Stomach (tissue), 9 donors: Measurements from ENCODE around the gene ZFX. TPM values are rescaled to one million over a fixed set of nuclear protein-coding genes. Genes with fewer than 3 reads are reported as not detected.

ENCODE experiments used
- DNase-seq, 2 donors: peaks; one replicate each; pipeline versions ENCODE4 v3.0.0 to v3.0.0-alpha.2; 2013 to 2019
- H3K27ac ChIP-seq, 5 donors: fragments of 200-600 bp in 4 of 5; sonication (generic) in 4 of 5; one replicate each; pipeline ENCODE4 v1.5.1; 2013 to 2019; ENCODE audit warnings: mild to moderate bottlenecking in 1 of 5, moderate library complexity in 1 of 5
- H3K27me3 ChIP-seq, 3 donors: fragments of 200-600 bp; sonication (generic); one replicate each; pipeline ENCODE4 v1.5.1; 2017 to 2019; ENCODE audit warnings: mixed run types in 1 of 3
- H3K36me3 ChIP-seq, 4 donors: fragments of 200-600 bp; sonication (generic); 1 replicate in 3 of 4; 2 replicates in 1 of 4; pipeline ENCODE4 v1.5.1; 2016 to 2019
- H3K4me1 ChIP-seq, 4 donors: fragments of 200-600 bp; sonication (generic); one replicate each; pipeline ENCODE4 v1.5.1; 2016 to 2019
- H3K4me3 ChIP-seq, 4 donors: fragments of 200-600 bp; sonication (generic) in 3 of 4; one replicate each; pipeline ENCODE4 v1.5.1; 2016 to 2019; ENCODE audit warnings: mild to moderate bottlenecking in 1 of 4
- H3K9me3 ChIP-seq, 4 donors: fragments of 200-600 bp; sonication (generic); one replicate each; pipeline ENCODE4 v1.5.1; 2016 to 2019
- EP300 ChIP-seq: sonication (generic); formaldehyde crosslinking; IDR thresholded peaks from one replicate; pipeline ENCODE4 v1.6.1; 2017; ENCODE audit warnings: antibody characterized with exemption
- POLR2A ChIP-seq, 4 donors: fragments of 450-650 bp; IDR thresholded peaks; one replicate each; pipeline ENCODE4 v1.6.1; 2016; ENCODE audit warnings: antibody characterized with exemption in 4 of 4, control low read depth in 2 of 4, mild to moderate bottlenecking in 1 of 4, moderate library complexity in 1 of 4
- POLR2AphosphoS5 ChIP-seq, 3 donors: sonication (generic); formaldehyde crosslinking; IDR thresholded peaks; one replicate each; pipeline ENCODE4 v1.6.1; 2016; ENCODE audit warnings: antibody characterized with exemption in 3 of 3
- WGBS, 5 donors: extraction: QIAGEN DNeasy Blood & Tissue Kit in 3 of 5; methylation state at CpG; one replicate each; pipeline versions ENCODE4 v1.1.5 to v1.1.7; 2013 to 2018; 5-methylcytosine and 5-hydroxymethylcytosine counted together
- intact Hi-C: fragments of 100-400 bp; cut with DNase I; formaldehyde crosslinking; loops from one replicate; pipeline ENCODE4 v1.15.1; 2023; ENCODE audit warnings: low total_unique reads
- polyA plus RNA-seq, 3 donors: library from polyadenylated mRNA; stranded (reverse); fragments of 200-250 nt; gene quantifications; one replicate each; pipeline ENCODE4 v1.2.3, GENCODE V29; 2013
- total RNA-seq, 5 donors: library from RNA; depleted of rRNA; stranded (reverse); fragments of >200 nt; gene quantifications; one replicate each; pipeline versions ENCODE4 v1.1.0 to v1.2.3, GENCODE V29; 2014 to 2016
- TF ChIP-seq, protein P1 (sequence below), 7 experiments: fragments of 450-650 bp in 4 of 7; fragments of 200-600 bp in 3 of 7; sonication (generic) in 3 of 7; IDR thresholded peaks; one replicate each; pipeline ENCODE4 v1.5.1; 2016 to 2019; ENCODE audit warnings: antibody characterized with exemption in 7 of 7, control low read depth in 2 of 7, mild to moderate bottlenecking in 1 of 7
- donor health status: healthy with polysubstance abuse.
- donor health status: Bipolar disorder and iron deficiency.
- donor health status: healthy.

ZFX gene
- total and polyA plus RNA-seq, 8 donors = 3.8 to 73.6 (median 17.4) TPM

DNA sequence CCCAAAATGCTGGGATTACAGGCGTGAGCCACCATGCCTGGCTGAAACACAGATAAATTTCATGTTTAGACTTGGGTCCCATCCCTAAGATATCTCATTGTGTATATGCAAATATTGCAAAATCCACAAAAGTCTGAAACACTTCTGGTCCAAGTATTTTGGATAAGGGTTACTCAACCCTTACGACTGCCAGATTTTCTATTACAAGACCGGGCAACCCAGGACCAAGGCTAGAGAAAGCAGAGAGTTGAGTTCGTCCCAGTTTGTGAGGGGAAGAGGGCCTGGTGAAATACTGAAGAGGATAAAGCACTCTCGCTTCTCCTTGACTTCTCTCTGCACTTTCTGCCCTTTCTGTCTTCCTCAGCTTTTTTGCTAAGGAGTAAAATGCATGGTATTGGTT, 34.5 kb downstream of the ZFX start:
- Histone ChIP-seq H3K27ac (no peak overlapping the region), H3K9me3 (no peaks in the 10 kb centered on the region), H3K27me3 (no peaks in the 10 kb centered on the region), H3K4me3 (no peak overlapping the region), H3K36me3 (peaks cover 8 to 57% (median 45%) of the 10 kb centered on the region in 4 donors), H3K4me1 (peaks cover 0 to 40% (median 4%) of the 10 kb centered on the region in 4 donors)
- intact Hi-C loops = no loop called here
- WGBS, 5 donors = 74 to 95% (median 81%) methylated on average over 5 of the region's 5 CpGs
- TF ChIP-seq, protein P1, sequence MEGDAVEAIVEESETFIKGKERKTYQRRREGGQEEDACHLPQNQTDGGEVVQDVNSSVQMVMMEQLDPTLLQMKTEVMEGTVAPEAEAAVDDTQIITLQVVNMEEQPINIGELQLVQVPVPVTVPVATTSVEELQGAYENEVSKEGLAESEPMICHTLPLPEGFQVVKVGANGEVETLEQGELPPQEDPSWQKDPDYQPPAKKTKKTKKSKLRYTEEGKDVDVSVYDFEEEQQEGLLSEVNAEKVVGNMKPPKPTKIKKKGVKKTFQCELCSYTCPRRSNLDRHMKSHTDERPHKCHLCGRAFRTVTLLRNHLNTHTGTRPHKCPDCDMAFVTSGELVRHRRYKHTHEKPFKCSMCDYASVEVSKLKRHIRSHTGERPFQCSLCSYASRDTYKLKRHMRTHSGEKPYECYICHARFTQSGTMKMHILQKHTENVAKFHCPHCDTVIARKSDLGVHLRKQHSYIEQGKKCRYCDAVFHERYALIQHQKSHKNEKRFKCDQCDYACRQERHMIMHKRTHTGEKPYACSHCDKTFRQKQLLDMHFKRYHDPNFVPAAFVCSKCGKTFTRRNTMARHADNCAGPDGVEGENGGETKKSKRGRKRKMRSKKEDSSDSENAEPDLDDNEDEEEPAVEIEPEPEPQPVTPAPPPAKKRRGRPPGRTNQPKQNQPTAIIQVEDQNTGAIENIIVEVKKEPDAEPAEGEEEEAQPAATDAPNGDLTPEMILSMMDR (IDR thresholded peaks at IDR 0.05) = no peak
- TF ChIP-seq POLR2AphosphoS5 (IDR thresholded peaks at IDR 0.05) = no peak
- TF ChIP-seq EP300 = no peak
- TF ChIP-seq POLR2A (IDR thresholded peaks at IDR 0.05) = no peak
- DNase-seq = no peak

GRCh38 chrX:24186483-24186882, 37.0 kb downstream of the ZFX start:
- intact Hi-C loops = no loop called here

DNA sequence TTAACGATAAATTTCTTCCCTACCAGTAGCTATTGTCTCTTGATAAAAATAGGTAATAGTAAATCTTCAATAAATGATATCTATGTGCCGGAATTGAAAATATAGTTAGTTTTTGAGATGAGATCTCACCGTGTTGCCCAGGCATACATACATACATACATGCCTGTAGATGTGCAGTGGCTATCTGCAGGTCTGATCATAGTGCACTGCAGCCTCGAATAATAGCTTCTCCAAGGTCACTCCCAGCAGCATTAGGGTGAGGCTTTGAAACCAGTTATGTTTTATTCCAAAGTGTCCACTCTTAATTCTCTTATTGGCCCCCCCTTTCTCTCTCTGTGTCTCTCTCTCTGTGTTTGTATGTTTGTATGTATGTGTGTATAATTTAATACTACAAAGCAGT, 37.5 kb downstream of the ZFX start:
- intact Hi-C loops = no loop called here
- H3K4me3 ChIP-seq = no peak overlapping the region
- no peaks in the 10 kb centered on the region for H3K27me3 ChIP-seq
- H3K9me3 ChIP-seq = no peaks in the 10 kb centered on the region
- peaks cover 0 to 68% (median 15%) of the 10 kb centered on the region in 4 donors for H3K4me1 ChIP-seq
- 63 to 82% (median 72%) methylated on average over 4 of the region's 4 CpGs for WGBS, 5 donors
- TF ChIP-seq, protein P1 (IDR thresholded peaks at IDR 0.05) = no peak
- no peak for TF ChIP-seq POLR2A (IDR thresholded peaks at IDR 0.05)
- TF ChIP-seq POLR2AphosphoS5 (IDR thresholded peaks at IDR 0.05) = no peak
- TF ChIP-seq EP300 = no peak
- peaks cover 0 to 34% (median 23%) of the 10 kb centered on the region in 4 donors for H3K36me3 ChIP-seq
- H3K27ac ChIP-seq = no peak overlapping the region
- no peak for DNase-seq

More at GRCh38 chrX:24186483-24186882, 37.0 kb downstream of the ZFX start:
- no peak for DNase-seq
- H3K4me3 ChIP-seq = no peak overlapping the region
- no peak for TF ChIP-seq POLR2AphosphoS5 (IDR thresholded peaks at IDR 0.05)
- TF ChIP-seq, protein P1 (IDR thresholded peaks at IDR 0.05) = no peak
- no peak for TF ChIP-seq EP300
- no peak for TF ChIP-seq POLR2A (IDR thresholded peaks at IDR 0.05)
- H3K27ac ChIP-seq = no peak overlapping the region
- no peaks in the 10 kb centered on the region for H3K27me3 ChIP-seq
- WGBS, 5 donors = 83 to 92% (median 89%) methylated on average over 4 of the region's 4 CpGs
- peaks cover 0 to 63% (median 15%) of the 10 kb centered on the region in 4 donors for H3K4me1 ChIP-seq
- no peaks in the 10 kb centered on the region for H3K9me3 ChIP-seq
- peaks cover 0 to 34% (median 24%) of the 10 kb centered on the region in 4 donors for H3K36me3 ChIP-seq

DNA sequence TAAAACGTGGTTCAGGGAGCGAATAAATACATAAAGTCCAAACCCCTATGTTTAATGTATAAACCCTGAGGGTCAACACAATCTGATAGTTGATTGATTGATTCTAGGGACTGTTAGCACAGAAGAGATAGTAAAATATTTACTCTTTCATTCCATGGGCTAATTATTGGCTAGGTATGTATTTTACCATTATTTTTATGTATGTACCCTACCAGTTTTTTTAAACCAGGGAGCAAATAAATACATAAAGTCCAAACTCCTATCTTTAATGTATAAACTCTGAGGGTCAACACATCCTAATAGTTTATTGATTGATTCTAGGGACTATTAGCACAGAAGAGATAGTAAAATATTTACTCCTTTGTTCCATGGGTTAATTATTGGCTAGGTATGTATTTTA, 40.0 kb downstream of the ZFX start:
- DNase-seq = no peak
- intact Hi-C loops = no loop called here
- 37 to 63% (median 55%) methylated on average over 2 of the region's 2 CpGs for WGBS, 5 donors
- no peak overlapping the region for H3K27ac ChIP-seq
- H3K36me3 ChIP-seq = peaks cover 0 to 22% (median 18%) of the 10 kb centered on the region in 4 donors
- no peak overlapping the region for H3K4me3 ChIP-seq
- TF ChIP-seq EP300 (no peak), POLR2A (IDR thresholded peaks at IDR 0.05) (no peak), POLR2AphosphoS5 (IDR thresholded peaks at IDR 0.05) (no peak)
- TF ChIP-seq, protein P1 (IDR thresholded peaks at IDR 0.05) = no peak
- no peaks in the 10 kb centered on the region for H3K27me3 ChIP-seq
- H3K4me1 ChIP-seq = peaks cover 0 to 64% (median 15%) of the 10 kb centered on the region in 4 donors
- H3K9me3 ChIP-seq = no peaks in the 10 kb centered on the region
